ENCODE results near the gene SLC9C2. TPM values are rescaled to one million over a fixed set of nuclear protein-coding genes. Genes with fewer than 3 reads are reported as not detected.

SLC9C2 gene
- total RNA-seq, 1 experiment from 2014 or later = not detected

DNA sequence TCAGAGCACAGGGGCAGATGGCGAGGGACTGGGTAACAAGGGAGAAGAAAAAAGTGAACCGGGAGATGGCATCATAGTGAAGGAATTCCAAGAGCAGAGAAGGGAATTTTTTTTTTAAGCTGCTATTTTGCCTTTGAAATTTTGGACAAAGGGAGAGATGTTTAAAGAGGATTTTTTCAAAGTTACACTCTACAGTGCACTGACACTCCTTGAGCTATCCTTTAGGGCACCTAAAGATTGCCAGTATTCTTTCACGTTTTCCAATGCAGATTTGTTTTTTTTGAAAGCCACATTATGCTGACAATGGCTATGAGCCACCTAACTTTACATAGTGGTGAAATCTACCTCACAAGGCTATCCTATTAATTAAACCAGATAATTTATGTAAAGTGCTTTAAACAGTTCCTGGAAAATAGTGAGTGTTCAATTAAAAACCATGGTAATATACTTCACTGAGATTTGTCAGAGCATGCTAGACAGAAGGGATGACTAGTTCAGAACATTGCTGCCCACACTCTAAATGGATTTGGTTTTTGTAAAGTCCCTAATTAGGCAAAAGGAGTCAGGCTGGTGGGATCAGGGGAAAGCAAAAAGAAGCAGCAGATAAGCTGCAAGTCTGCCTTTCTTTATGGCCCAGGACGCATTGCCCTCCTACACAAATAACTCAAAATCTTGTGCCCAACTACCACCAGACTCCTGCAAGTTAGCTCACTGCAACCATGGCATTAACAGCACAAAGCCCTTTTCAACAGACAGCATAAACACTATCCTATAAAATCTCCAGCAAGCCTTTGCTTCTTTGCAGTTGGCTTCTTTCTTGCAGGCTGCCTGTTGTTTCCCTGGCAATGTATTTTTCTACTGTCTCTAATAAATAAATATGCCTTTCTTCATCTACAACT, 71.8 kb downstream of the SLC9C2 start:
- BruUV-seq (replicated peaks) = no TSS peak
- CTCF ChIA-PET = interaction anchor here (0.6 to 1.4 kb wide), 8 partner anchors 24 to 788 kb away, joined by 3 to 5 read pairs (median 4); partner anchors contain the start of gene KLHL20
- POLR2A ChIA-PET = interaction anchor here (0.7 to 4.2 kb wide), 8 partner anchors 21 to 1789 kb away, joined by 3 to 25 read pairs (median 4); partner anchors contain the start of genes KLHL20, PRDX6 and VAMP4
- no peaks in the 10 kb centered on the region for H3K36me3 Mint-ChIP-seq (ENCODE audit: insufficient read depth, unreplicated experiment)
- TF ChIP-seq, protein P1, sequence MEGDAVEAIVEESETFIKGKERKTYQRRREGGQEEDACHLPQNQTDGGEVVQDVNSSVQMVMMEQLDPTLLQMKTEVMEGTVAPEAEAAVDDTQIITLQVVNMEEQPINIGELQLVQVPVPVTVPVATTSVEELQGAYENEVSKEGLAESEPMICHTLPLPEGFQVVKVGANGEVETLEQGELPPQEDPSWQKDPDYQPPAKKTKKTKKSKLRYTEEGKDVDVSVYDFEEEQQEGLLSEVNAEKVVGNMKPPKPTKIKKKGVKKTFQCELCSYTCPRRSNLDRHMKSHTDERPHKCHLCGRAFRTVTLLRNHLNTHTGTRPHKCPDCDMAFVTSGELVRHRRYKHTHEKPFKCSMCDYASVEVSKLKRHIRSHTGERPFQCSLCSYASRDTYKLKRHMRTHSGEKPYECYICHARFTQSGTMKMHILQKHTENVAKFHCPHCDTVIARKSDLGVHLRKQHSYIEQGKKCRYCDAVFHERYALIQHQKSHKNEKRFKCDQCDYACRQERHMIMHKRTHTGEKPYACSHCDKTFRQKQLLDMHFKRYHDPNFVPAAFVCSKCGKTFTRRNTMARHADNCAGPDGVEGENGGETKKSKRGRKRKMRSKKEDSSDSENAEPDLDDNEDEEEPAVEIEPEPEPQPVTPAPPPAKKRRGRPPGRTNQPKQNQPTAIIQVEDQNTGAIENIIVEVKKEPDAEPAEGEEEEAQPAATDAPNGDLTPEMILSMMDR (IDR thresholded peaks at IDR 0.05; ENCODE audit: unreplicated experiment) = no peak
- H3K27me3 Mint-ChIP-seq (ENCODE audit: insufficient read depth, unreplicated experiment) = no peaks in the 10 kb centered on the region
- H3K4me1 Mint-ChIP-seq (ENCODE audit: insufficient read depth, unreplicated experiment) = peaks cover 27% of the 10 kb centered on the region
- intact Hi-C loops (cut with micrococcal nuclease) = no loop called here
- H3K27ac Mint-ChIP-seq (ENCODE audit: low read depth, unreplicated experiment) = no peak overlapping the region
- H3K4me3 Mint-ChIP-seq (ENCODE audit: unreplicated experiment) = no peak overlapping the region
- no peaks in the 10 kb centered on the region for H3K9me3 Mint-ChIP-seq (ENCODE audit: unreplicated experiment)
- no peak for DNase-seq (ENCODE audit: unreplicated experiment)

DNA sequence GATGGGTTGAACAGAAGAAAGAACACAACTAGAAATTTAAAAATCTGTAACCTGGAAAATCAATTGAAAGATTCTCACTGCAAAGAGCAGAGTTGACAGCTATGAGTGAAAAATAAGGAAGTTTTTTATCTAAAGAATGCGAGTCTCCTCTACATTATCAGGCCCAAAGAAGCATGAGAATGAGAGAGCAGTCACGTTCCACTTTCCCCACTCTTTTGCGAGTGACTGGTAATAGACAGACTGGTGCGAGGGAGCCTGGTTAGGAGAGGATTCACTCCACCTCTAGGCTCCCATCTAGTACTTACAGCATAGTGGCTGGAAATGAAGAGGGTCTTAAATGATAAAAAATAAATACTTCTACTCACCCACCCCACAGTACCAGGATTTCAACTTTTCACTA, 73.8 kb downstream of the SLC9C2 start:
- ChIA-PET POLR2A (interaction anchor here (3.3 to 4.2 kb wide), 3 partner anchors 23 to 186 kb away, joined by 25 to 47 read pairs (median 36); partner anchors contain the start of genes KLHL20 and PRDX6), CTCF (interaction anchor here (0.6 to 1.3 kb wide), 4 partner anchors 41 to 117 kb away, joined by 3 to 4 read pairs (median 3); no protein-coding TSS in a partner anchor)
- TF ChIP-seq, protein P1 (IDR thresholded peaks at IDR 0.05; ENCODE audit: unreplicated experiment) = no peak
- Mint-ChIP-seq H3K36me3 (ENCODE audit: insufficient read depth, unreplicated experiment) (no peaks in the 10 kb centered on the region), H3K9me3 (ENCODE audit: unreplicated experiment) (no peaks in the 10 kb centered on the region), H3K27me3 (ENCODE audit: insufficient read depth, unreplicated experiment) (no peaks in the 10 kb centered on the region), H3K27ac (ENCODE audit: low read depth, unreplicated experiment) (peak overlapping the region; percentile 65), H3K4me1 (ENCODE audit: insufficient read depth, unreplicated experiment) (peaks cover 28% of the 10 kb centered on the region), H3K4me3 (ENCODE audit: unreplicated experiment) (no peak overlapping the region)
- DNase-seq (ENCODE audit: unreplicated experiment) = no peak
- BruUV-seq (replicated peaks) = no TSS peak
- intact Hi-C loops (cut with micrococcal nuclease) = no loop called here

DNA sequence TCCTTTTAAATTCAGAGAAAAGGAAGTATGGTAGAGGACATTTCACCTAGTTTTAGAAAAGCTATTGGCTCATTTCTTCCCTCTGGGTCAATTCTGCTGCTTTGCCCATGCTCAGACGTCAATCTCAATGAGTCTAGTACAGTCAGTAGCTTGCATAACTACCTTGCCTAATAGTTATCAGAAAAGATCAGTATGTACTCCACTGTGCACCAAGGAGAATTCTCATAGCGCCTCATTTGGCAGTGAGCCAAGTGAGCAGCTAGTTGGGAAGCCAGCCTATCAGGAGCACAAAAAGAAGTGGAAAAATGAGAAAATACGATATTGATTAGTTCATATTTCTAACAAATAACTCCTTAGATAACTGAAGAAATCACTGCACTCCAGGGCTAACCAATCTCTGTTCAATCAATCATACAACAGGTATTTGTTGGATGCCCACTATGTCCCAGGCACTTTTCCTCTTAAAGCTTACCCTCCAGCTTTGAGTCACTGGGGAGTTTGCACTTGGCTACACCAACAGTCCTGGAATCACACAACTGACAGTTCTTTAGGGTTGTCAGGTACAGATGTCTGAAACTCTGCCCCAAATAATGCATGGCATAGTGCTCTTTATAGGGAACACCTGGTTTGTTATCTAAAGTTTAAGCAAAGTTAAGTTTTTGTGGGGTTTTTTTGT, 75.6 kb downstream of the SLC9C2 start:
- CTCF ChIA-PET = interaction anchor here (0.8 to 2.1 kb wide), 6 partner anchors 8 to 187 kb away, joined by 3 to 5 read pairs (median 3); partner anchors contain the start of gene KLHL20
- no peaks in the 10 kb centered on the region for H3K36me3 Mint-ChIP-seq (ENCODE audit: insufficient read depth, unreplicated experiment)
- no TSS peak for BruUV-seq (replicated peaks)
- H3K4me1 Mint-ChIP-seq (ENCODE audit: insufficient read depth, unreplicated experiment) = peaks cover 28% of the 10 kb centered on the region
- TF ChIP-seq, protein P1 (IDR thresholded peaks at IDR 0.05; ENCODE audit: unreplicated experiment) = no peak
- peak overlapping the region; percentile 37 for H3K4me3 Mint-ChIP-seq (ENCODE audit: unreplicated experiment)
- no peaks in the 10 kb centered on the region for H3K27me3 Mint-ChIP-seq (ENCODE audit: insufficient read depth, unreplicated experiment)
- POLR2A ChIA-PET = interaction anchor here (0.6 to 4.1 kb wide), 22 partner anchors 8 to 581 kb away, joined by 3 to 62 read pairs (median 4); partner anchors contain the start of genes CENPL, DARS2, KLHL20 and PRDX6
- intact Hi-C loops (cut with micrococcal nuclease) = no loop called here
- peak overlapping the region; percentile 63 for H3K27ac Mint-ChIP-seq (ENCODE audit: low read depth, unreplicated experiment)
- peak; percentile 95 for DNase-seq (ENCODE audit: unreplicated experiment)
- H3K9me3 Mint-ChIP-seq (ENCODE audit: unreplicated experiment) = no peaks in the 10 kb centered on the region

DNA sequence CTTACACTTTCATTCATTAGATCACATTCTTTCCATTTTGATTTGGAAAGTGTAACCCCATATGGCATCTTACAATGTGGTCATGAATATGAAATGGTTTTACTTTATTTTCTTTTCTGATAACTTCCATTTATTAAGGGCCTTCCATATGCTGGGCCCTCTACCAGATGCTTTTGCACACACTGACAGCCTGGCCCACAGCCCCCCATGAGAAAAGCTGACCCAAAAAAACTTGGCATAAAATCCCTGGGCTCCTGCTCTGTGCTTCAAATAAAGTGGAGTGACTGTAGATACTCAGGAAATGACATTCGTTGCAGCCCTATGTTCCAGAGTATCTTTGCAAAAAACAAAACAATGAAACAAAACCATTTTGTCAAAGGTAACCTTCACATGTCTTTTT, 76.9 kb downstream of the SLC9C2 start:
- Mint-ChIP-seq H3K27me3 (ENCODE audit: insufficient read depth, unreplicated experiment) (no peaks in the 10 kb centered on the region), H3K36me3 (ENCODE audit: insufficient read depth, unreplicated experiment) (no peaks in the 10 kb centered on the region), H3K4me1 (ENCODE audit: insufficient read depth, unreplicated experiment) (peaks cover 28% of the 10 kb centered on the region), H3K4me3 (ENCODE audit: unreplicated experiment) (no peak overlapping the region), H3K27ac (ENCODE audit: low read depth, unreplicated experiment) (peak overlapping the region; percentile 63), H3K9me3 (ENCODE audit: unreplicated experiment) (no peaks in the 10 kb centered on the region)
- ChIA-PET CTCF (no interaction called here), POLR2A (interaction anchor here (1.2 to 4.1 kb wide), 4 partner anchors 9 to 189 kb away, joined by 3 to 62 read pairs (median 42); partner anchors contain the start of genes KLHL20 and PRDX6)
- no peak for DNase-seq (ENCODE audit: unreplicated experiment)
- no TSS peak for BruUV-seq (replicated peaks)
- intact Hi-C loops (cut with micrococcal nuclease) = no loop called here
- TF ChIP-seq, protein P1 (IDR thresholded peaks at IDR 0.05; ENCODE audit: unreplicated experiment) = no peak
